ENCODE results near the gene STAT3.
"Not testable (repeated sequence)": the region's sequence is repeated elsewhere in the genome, so short reads cannot be mapped to it uniquely, and the experiment has no call there.

STAT3 gene

DNA sequence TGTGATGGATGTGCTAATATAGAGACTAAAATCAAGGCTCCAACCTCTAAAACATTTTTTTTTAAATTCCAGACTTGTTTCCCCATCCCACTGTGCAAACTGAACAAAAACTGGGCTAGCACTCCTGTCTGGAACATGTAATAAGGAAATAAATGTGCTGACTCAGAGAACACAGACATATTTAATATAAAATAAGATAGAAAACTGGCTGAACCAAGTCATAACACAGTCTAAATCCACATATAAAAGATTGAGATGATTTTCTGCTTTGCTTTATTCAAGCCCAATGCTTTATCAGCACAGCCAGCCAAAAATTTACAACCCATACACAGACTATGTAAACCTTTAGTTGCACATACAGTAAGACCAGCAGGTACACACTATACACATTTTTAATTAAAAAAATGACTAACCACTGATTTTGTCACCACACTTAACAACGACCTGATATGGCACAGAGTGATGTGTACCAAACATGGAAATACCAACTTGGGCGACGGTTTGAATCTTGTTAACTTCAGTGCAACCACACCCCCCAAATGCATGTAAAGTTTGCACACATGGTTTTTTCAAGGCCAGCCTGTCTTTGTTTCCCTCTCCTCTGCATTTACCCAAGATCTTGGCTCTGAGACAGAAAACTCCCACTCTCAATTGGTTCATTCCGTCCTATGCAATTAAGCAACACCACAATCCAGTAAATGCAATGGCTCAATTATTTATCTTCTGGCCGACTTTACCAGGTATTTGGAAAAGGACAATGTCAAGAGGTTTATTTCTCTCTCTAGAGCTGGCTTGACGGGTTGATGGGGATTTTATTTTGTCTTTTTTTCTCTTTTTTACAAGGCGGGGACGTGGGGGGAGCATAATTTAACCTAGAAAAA, 1.2 kb downstream of the STAT3 start:
- DNase-seq (ENCODE audit: low read depth) = no peak

GRCh38 chr17:42381898-42382297, 6.3 kb downstream of the STAT3 start:
- DNase-seq (ENCODE audit: low read depth) = no peak

GRCh38 chr17:42380935-42381334, 7.3 kb downstream of the STAT3 start:
- no peak for DNase-seq (ENCODE audit: low read depth)

DNA sequence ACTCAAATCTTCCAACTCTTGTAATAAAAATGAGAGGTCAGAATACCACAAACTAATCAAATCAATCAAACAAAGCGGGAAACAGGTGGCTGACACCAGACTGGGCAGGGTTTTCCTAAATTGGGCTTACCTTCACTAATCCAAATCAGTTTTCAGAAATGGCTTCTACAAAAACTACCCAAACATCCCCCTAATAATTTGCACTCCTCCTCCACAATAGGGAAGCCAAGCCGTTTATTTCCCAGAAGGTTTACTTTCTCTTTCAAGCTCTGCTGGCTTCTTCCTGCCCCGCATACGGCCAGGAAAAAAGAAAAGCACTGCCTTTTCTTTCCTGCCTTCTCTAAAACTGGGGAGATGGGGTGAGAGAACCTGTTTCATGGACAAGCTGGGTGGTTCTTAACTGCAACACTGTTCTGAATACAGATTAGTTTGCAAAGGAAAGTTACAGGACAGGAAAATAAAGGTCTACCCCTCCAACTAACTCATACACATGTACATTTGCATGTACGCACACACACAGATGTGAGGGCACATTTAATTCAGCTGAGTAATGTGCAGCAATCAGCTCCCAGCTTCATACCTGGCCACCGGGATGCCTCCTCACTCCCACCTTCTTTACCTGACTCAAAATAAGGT, 9.2 kb downstream of the STAT3 start:
- no peak for DNase-seq (ENCODE audit: low read depth)

DNA sequence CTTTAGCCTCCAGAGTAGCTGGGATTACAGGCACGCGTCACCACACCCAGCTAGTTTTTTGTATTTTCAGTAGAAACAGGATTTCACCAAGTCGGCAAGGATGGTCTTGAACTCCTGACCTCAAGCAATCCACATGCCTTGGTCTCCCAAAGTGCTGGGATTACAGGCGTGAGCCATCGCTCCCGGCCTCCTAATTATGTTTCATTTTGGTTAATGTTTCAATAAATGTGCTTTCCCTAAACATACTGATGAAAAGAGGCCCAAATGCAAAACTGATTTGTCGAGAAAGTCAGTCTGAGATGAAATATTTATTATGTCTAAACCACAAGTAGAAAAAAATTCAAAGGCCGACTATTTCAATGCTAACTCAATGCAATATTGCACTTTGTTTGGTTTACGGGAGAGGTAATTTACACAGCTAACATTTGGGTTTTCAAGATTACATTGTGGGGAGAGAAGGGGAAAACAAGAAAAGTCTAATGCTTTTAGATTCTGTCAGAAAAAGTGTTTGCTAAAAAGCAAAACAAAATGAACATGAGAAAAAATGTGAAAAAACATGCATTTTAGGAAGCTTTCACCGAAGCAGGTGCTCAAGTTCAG, 9.8 kb downstream of the STAT3 start:
- no peak for DNase-seq (ENCODE audit: low read depth)

- DNase-seq (ENCODE audit: low read depth) = no peak
These were observed 14.3 kb downstream of the STAT3 start for GRCh38 chr17:42373896-42374295.

- no peak for DNase-seq (ENCODE audit: low read depth)
These were observed 16.1 kb downstream of the STAT3 start for GRCh38 chr17:42372142-42372541.

GRCh38 chr17:42368797-42369561, 19.3 kb downstream of the STAT3 start:
- not testable (repeated sequence) for DNase-seq (ENCODE audit: low read depth)

DNA sequence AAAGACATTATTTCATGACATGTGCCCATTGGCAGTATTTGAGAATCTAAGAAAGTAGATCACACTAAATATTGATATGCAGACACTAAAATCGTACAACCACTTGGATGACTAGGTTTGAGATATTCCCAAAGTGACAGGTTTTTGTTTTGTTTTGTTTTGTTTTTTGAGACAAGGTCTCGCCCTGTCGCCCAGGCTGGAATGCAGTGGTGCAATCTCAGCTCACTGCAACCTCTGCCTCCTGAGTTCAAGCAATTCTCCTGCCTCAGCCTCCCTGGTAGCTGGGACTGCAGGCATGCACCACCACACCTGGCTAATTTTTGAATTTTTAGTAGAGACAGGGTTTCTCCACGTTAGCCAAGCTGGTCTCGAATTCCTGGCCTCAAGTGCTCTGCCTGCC, 19.9 kb downstream of the STAT3 start:
- not testable (repeated sequence) for DNase-seq (ENCODE audit: low read depth)

DNA sequence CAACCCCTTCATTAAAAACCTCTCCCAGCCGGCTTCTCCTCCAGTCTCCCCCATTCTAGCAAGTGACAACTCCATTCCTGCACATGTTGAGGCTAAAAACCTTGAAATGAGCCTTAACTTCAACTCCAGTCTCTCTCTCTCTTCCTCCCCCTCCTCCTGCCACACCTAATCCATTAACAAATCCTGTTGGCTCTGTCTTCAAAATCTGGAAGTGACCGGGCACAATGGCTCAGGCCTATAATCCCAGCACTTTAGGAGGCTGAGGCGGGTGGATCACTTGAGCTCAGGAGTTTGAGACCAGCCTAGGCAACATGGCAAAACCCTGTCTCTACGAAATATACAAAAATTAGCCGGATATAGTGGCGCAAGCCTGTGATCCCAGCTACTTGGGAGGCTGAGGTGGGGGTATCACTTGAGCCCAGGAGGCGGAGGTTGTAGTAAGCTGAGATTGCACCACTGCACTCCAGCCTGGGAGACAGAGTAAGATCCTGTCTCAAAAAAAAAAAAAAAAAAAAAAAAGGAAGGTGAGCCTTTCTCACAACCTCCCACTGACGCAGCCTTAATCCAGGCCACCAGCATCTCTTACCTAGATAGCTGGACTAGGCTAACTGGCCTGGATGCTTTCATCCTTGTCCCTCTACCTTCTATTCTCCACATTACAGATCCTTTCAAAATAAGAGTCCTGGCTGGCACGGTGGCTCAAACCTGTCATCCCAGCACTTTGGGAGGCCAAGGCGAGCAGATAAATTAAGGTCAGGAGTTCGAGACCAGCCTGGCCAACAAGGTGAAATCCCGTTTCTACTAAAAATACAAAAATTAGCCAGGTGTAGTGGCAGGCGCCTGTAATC, 21.8 kb downstream of the STAT3 start:
- not testable (repeated sequence) for DNase-seq (ENCODE audit: low read depth)

GRCh38 chr17:42365136-42365535, 23.1 kb downstream of the STAT3 start:
- DNase-seq (ENCODE audit: low read depth) = peak; percentile 78

DNA sequence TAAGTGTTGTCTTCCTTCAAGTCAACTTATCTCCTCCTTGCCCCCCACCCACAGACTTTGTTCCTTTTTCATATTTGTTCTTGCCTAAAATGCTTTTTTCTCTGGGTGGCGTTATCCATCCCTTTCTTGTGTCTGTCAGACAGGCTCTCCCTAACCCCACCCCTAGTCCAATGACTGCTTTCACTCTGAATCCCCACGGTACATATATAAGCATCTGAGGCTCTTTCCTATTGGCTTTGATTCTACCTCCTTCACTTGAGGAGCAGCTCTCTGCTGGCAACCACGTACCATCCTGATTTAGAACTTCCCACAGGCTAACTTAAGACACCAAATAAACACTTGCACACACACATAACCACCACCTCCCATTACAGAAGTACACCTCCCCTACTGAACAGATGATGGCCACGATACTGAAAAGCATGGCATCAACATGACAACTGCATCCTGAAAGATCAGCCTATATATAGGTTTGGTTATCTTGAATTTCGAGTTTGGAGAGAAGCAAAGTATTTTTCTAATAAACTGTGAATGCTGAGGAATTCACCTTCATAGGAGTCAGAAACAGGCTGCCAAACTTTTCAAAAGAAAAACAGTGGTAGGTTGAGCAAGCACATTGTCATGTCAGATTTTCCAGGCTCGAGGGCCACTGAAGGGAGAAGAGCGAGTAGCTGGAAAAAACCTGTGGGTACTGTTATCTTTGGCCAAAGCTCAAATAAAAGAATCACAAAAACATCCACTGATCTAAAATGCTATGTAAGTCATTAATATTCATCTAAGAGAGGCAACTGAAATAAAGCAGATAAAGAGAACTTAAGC, 24.3 kb downstream of the STAT3 start:
- peak; percentile 40 for DNase-seq (ENCODE audit: low read depth)

DNA sequence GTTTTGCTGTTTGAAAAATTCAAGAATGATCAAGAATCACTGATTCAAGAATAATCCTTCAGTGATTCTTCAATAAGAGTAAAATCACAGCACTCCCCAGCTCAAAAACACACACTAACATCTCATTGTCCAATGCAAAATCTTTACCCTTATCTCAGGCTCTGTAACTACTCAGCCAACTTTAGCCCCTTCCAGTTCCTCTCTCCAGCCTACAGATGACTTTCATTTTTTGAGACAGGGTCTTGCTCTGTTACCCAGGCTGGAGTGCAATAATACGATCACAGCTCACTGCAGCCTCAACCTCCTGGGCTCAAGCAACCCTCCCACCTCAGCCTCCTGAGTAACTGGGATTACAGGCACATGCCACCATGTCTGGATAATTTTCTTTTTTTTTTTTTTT, 25.0 kb downstream of the STAT3 start:
- DNase-seq (ENCODE audit: low read depth) = no peak

- no peak for DNase-seq (ENCODE audit: low read depth)
These were observed 25.8 kb downstream of the STAT3 start for GRCh38 chr17:42362245-42362961.

DNA sequence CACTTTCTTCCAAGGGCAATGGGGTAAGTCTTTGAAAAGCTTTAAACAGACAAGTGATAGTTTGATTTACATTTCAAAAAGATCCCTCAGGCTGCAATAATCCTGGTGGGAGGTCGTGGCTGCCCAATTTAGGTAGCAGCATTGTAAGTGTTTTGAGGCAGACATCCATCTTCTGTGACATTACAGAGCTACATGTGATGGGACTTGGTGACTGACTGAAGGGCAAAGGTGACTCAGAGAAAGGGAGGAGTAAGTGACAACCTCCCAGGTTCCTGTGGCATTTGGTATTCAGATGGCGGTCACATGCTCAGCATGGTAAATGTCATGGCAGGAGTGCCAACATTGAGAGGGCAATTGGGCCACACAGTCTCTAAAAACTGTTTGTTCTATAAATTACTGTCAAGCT, 26.5 kb downstream of the STAT3 start:
- no peak for DNase-seq (ENCODE audit: low read depth)

DNA sequence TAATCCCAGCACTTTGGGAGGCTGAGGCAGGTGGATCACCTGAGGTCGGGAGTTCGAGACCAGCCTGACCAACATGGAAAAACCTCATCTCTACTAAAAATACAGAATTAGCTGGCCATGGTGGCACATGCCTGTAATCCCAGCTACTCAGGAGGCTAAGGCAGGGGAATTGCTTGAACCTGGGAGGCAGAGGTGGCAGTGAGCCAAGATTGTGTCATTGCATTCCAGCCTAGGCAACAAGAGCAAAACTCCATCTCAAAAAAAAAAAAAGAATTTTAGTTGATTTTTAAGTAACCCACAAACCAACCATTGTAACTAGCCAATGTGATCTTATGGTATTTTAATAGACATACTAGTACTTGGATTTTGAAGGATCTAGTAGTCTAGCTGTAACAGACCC, 27.9 kb downstream of the STAT3 start:
- not testable (repeated sequence) for DNase-seq (ENCODE audit: low read depth)

DNA sequence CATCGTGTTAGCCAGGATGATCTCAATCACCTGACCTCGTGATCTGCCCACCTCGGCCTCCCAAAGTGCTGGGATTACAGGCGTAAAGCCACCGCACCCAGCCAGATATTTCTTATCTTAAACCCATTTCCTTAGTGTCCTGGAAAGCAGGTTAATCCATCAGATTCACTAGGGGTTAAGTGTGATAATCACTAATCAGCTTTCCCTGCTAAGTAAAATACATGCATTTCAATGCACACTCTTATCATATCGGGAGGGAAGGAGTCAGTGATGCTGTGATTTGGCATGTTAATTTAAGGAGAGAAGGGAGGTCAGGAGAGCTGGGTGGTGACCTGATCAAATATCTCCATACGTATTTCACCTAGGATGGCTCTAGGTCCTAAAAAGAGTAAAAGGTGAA, 29.1 kb downstream of the STAT3 start:
- DNase-seq (ENCODE audit: low read depth) = no peak

- no peak for DNase-seq (ENCODE audit: low read depth)
These were observed 29.8 kb downstream of the STAT3 start for GRCh38 chr17:42358434-42358833.

GRCh38 chr17:42354956-42355843, 33.0 kb downstream of the STAT3 start:
- DNase-seq (ENCODE audit: low read depth) = no peak

All from non-pigmented ciliary epithelial cell (primary cell).